ENCODE measurements around the gene CYB5R4.

- TF ChIP-seq CTCF (IDR thresholded peaks at IDR 0.05 in 4 of 5, conservative IDR thresholded peaks at IDR 0.05 in 1 of 5) (no peak), POLR2A (IDR thresholded peaks at IDR 0.05) (no peak)
Observed at GRCh38 chr6:83985715-83986114, 126.2 kb downstream of the CYB5R4 start.

Measured in gastrocnemius medialis (tissue), 4 donors.